Astrocyte of the cerebellum (primary cell): ENCODE data around the gene CMIP.
"Not testable (repeated sequence)": the region's sequence is repeated elsewhere in the genome, so short reads cannot be mapped to it uniquely, and the experiment has no call there.

Experiments used
- DNase-seq: peaks from one replicate; pipeline ENCODE4 v3.0.0-alpha.2; 2011; ENCODE audit warnings: low read depth
- H3K4me3 ChIP-seq: 2 replicates; pipeline ENCODE4 v1.5.1; 2011; ENCODE audit warnings: mild to moderate bottlenecking, low read depth, low read length, moderate library complexity
- CTCF ChIP-seq: IDR thresholded peaks from 2 replicates; pipeline ENCODE4 v1.5.1; 2012; ENCODE audit warnings: low read length, low read depth, moderate library complexity, mild to moderate bottlenecking; ENCODE audit errors: missing control alignments
- in situ Hi-C: cut with HindIII; loops from 2 replicates; pipeline ENCODE4 v1.10.0; 2017; ENCODE audit warnings: low sequenced_read_pairs

CMIP gene

GRCh38 chr16:81681311-81681710 lies 236.7 kb downstream of the CMIP start:
- in situ Hi-C loops = no loop called here
- no peak for TF ChIP-seq CTCF
- no peak for DNase-seq
- H3K4me3 ChIP-seq = no peak overlapping the region

- no peak overlapping the region for H3K4me3 ChIP-seq
- no peak for DNase-seq
- in situ Hi-C loops = no loop called here
- no peak for TF ChIP-seq CTCF
Measured at GRCh38 chr16:81684242-81684837, 239.7 kb downstream of the CMIP start.

- H3K4me3 ChIP-seq = no peak overlapping the region
- no peak for DNase-seq
- in situ Hi-C loops = no loop called here
- no peak for TF ChIP-seq CTCF
Measured at GRCh38 chr16:81684901-81685300, 240.3 kb downstream of the CMIP start.

- no peak overlapping the region for H3K4me3 ChIP-seq
- no peak for TF ChIP-seq CTCF
- no peak for DNase-seq
- in situ Hi-C loops = no loop called here
Measured at GRCh38 chr16:81686391-81687130, 242.0 kb downstream of the CMIP start.

- no peak overlapping the region for H3K4me3 ChIP-seq
- in situ Hi-C loops = no loop called here
- TF ChIP-seq CTCF = no peak
- DNase-seq = no peak
Measured at GRCh38 chr16:81687131-81687456, 242.5 kb downstream of the CMIP start.

GRCh38 chr16:81688182-81688581 lies 243.6 kb downstream of the CMIP start:
- DNase-seq = no peak

GRCh38 chr16:81688839-81689238 lies 244.2 kb downstream of the CMIP start:
- in situ Hi-C loops, DNase-seq, H3K4me3 ChIP-seq: not testable (repeated sequence)

More at GRCh38 chr16:81688182-81688581, 243.6 kb downstream of the CMIP start:
- in situ Hi-C loops = no loop called here
- no peak overlapping the region for H3K4me3 ChIP-seq
- TF ChIP-seq CTCF = no peak
